Measurements from ENCODE around the gene ELOVL3.

The ELOVL3 gene

DNA sequence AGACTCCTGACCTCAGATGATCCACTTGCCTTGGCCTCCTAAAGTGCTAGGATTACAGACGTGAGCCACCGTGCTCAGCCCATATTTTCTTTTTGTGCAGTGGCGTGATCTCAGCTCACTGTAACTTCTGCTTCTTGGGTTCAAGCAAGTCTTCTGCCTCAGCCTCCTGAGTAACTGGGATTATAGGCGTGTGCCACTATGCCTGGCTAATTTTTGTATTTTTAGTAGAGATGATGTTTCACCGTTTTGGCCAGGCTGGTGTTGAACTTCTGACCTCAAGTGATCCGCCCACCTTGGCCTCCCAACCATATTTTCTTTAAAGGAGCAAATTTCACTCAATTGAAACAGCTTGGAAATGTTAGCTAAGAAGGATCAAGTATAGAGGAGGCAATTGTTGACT is 35.7 kb downstream of the ELOVL3 start:
- Histone ChIP-seq H3K27me3 (no peaks in the 10 kb centered on the region), H3K36me3 (peaks cover 22 to 29% (median 25%) of the 10 kb centered on the region in 3 donors), H3K27ac (no peak overlapping the region), H3K4me1 (peaks cover 0 to 18% (median 7%) of the 10 kb centered on the region in 4 donors), H3K9me3 (no peaks in the 10 kb centered on the region), H3K4me3 (no peak overlapping the region)
- TF ChIP-seq, protein P1, sequence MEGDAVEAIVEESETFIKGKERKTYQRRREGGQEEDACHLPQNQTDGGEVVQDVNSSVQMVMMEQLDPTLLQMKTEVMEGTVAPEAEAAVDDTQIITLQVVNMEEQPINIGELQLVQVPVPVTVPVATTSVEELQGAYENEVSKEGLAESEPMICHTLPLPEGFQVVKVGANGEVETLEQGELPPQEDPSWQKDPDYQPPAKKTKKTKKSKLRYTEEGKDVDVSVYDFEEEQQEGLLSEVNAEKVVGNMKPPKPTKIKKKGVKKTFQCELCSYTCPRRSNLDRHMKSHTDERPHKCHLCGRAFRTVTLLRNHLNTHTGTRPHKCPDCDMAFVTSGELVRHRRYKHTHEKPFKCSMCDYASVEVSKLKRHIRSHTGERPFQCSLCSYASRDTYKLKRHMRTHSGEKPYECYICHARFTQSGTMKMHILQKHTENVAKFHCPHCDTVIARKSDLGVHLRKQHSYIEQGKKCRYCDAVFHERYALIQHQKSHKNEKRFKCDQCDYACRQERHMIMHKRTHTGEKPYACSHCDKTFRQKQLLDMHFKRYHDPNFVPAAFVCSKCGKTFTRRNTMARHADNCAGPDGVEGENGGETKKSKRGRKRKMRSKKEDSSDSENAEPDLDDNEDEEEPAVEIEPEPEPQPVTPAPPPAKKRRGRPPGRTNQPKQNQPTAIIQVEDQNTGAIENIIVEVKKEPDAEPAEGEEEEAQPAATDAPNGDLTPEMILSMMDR (IDR thresholded peaks at IDR 0.05) = no peak
- no peak for DNase-seq
- intact Hi-C loops (cut with DNase I; ENCODE audit: low total_unique reads) = no loop called here

DNA sequence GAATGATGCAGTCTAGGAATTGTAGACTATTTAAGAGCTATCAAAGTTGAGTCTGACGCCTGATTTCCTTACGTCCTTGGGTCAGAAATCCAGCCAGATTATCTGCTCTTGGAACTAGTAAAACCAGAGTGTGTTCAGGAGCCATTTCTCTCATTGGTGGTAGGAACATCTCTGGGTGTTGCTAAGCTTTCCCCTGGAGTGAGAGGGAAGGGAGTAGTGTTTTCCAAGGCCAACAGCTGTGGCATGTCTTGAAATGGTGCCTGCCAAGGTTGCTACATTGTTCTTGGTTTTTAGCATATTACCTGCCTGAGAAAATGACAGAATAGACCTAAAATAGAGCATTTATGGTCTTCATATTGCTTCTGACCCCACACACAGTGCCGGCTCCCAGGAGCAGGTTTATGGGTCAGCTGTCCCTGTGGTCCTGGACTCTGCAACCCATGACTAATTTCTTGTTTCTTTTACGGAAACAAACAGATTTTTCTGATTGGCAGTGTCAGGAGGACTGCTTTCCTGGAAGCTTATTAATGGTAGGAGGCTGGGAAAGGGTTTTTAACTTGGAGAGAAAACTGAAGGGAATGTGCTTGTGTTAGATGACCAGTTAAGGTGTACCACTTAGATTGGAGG is 36.8 kb downstream of the ELOVL3 start:
- H3K36me3 ChIP-seq = peaks cover 22 to 29% (median 25%) of the 10 kb centered on the region in 3 donors
- H3K4me3 ChIP-seq = no peak overlapping the region
- no peaks in the 10 kb centered on the region for H3K9me3 ChIP-seq
- H3K27me3 ChIP-seq = no peaks in the 10 kb centered on the region
- no peak for DNase-seq
- peaks cover 0 to 27% (median 10%) of the 10 kb centered on the region in 4 donors for H3K4me1 ChIP-seq
- TF ChIP-seq, protein P1 (IDR thresholded peaks at IDR 0.05) = no peak
- no peak overlapping the region for H3K27ac ChIP-seq
- intact Hi-C loops (cut with DNase I; ENCODE audit: low total_unique reads) = no loop called here

DNA sequence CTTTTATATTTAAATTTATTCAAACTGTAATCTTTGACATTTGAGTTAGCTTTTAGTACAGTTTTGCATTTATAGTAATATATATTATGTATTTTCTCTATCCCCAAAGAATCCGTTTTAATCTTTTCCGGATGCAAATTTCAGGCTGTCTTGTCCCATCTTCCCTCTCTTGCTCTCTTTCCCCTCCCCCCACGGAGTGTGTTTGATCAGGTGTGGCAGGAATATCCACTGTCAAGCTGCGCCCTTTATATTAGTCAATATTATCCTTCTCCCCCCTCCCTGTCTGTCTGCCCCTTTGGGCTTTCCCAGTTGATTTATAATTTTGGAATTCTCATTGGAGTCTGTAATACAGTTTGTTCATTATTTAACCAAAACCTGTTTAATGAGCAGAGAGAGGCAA is 38.3 kb downstream of the ELOVL3 start:
- Histone ChIP-seq H3K27ac (no peak overlapping the region), H3K4me1 (peaks cover 0 to 40% (median 24%) of the 10 kb centered on the region in 4 donors), H3K9me3 (no peaks in the 10 kb centered on the region), H3K4me3 (no peak overlapping the region), H3K36me3 (peaks cover 19 to 23% (median 22%) of the 10 kb centered on the region in 3 donors), H3K27me3 (no peaks in the 10 kb centered on the region)
- intact Hi-C loops (cut with DNase I; ENCODE audit: low total_unique reads) = no loop called here
- DNase-seq = no peak
- TF ChIP-seq, protein P1 (IDR thresholded peaks at IDR 0.05) = no peak

DNA sequence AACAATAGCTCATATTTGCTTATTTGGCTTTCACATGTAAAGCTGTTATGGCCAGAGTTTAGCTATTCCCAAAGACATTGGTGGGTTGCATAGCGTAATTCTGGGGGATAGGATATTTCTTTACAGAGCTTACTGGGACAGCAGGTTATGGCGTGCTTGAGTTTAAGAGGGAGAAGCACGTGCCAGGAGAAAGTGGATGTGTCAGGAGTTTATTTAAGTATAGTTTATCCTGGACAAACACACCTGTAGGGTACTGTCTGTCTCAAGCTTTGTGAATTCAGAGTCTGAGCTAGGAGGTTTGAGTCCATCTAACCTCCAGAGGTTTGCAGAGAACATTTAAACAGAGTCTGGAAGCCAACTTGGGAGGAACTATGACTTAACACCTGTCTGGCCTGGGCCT is 40.6 kb downstream of the ELOVL3 start:
- intact Hi-C loops (cut with DNase I; ENCODE audit: low total_unique reads) = no loop called here
- Histone ChIP-seq H3K4me3 (no peak overlapping the region), H3K4me1 (peaks cover 0 to 40% (median 23%) of the 10 kb centered on the region in 4 donors), H3K27ac (no peak overlapping the region), H3K27me3 (no peaks in the 10 kb centered on the region), H3K9me3 (no peaks in the 10 kb centered on the region), H3K36me3 (peaks cover 0 to 10% (median 2%) of the 10 kb centered on the region in 3 donors)
- no peak for DNase-seq
- TF ChIP-seq, protein P1 (IDR thresholded peaks at IDR 0.05) = no peak

DNA sequence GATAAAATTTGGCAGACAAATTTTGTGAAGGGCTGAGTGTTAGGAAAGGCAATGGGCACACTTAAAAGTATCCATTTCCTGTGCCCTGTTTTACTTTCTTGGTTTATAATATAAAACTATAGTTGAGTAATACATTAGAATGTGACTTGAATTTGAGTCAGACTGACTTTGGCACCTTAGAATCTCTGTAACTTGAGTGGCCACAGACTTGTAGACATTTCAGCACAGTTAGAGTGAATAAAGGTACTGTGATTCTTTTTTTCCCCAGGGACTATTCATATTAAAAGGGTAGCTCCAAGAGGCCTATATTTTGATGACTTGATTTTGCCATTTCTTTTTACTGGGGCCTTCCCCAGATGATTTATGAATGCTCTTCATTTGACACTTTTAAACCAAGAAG is 41.6 kb downstream of the ELOVL3 start:
- Histone ChIP-seq H3K4me1 (peaks cover 0 to 29% (median 21%) of the 10 kb centered on the region in 4 donors), H3K4me3 (no peak overlapping the region), H3K27ac (peak overlapping the region in 1 of 2 donors; percentile 25), H3K9me3 (no peaks in the 10 kb centered on the region), H3K27me3 (no peaks in the 10 kb centered on the region), H3K36me3 (peaks cover 0 to under 1% (median 0%) of the 10 kb centered on the region in 3 donors)
- TF ChIP-seq, protein P1 (IDR thresholded peaks at IDR 0.05) = no peak
- intact Hi-C loops (cut with DNase I; ENCODE audit: low total_unique reads) = no loop called here
- no peak for DNase-seq

Data from tibial artery (tissue), 4 donors.